ENCODE data around the gene CCRL2.
"Not testable (repeated sequence)": the region's sequence is repeated elsewhere in the genome, so short reads cannot be mapped to it uniquely, and the experiment has no call there.

The CCRL2 gene

GRCh38 chr3:46427916-46428833 is 21.1 kb downstream of the CCRL2 start:
- no peak for DNase-seq (ENCODE audit: low read depth, low spot score)

- DNase-seq (ENCODE audit: low read depth, low spot score) = peak; percentile 10
Measured at GRCh38 chr3:46429250-46429649, 22.2 kb downstream of the CCRL2 start.

GRCh38 chr3:46429671-46430070 is 22.6 kb downstream of the CCRL2 start:
- no peak for DNase-seq (ENCODE audit: low read depth, low spot score)

- DNase-seq (ENCODE audit: low read depth, low spot score) = not testable (repeated sequence)
Measured at GRCh38 chr3:46430879-46431278, 23.8 kb downstream of the CCRL2 start.

- not testable (repeated sequence) for DNase-seq (ENCODE audit: low read depth, low spot score)
Measured at GRCh38 chr3:46431905-46432304, 24.8 kb downstream of the CCRL2 start.

- not testable (repeated sequence) for DNase-seq (ENCODE audit: low read depth, low spot score)
Measured at GRCh38 chr3:46433118-46433517, 26.1 kb downstream of the CCRL2 start.

- DNase-seq (ENCODE audit: low read depth, low spot score) = no peak
Measured at GRCh38 chr3:46433841-46434240, 26.8 kb downstream of the CCRL2 start.

- no peak for DNase-seq (ENCODE audit: low read depth, low spot score)
Measured at GRCh38 chr3:46435081-46435726, 28.1 kb downstream of the CCRL2 start.

- no peak for DNase-seq (ENCODE audit: low read depth, low spot score)
Measured at GRCh38 chr3:46438831-46439230, 31.8 kb downstream of the CCRL2 start.

- DNase-seq (ENCODE audit: low read depth, low spot score) = no peak
Measured at GRCh38 chr3:46440531-46441294, 33.7 kb downstream of the CCRL2 start.

- DNase-seq (ENCODE audit: low read depth, low spot score) = no peak
Measured at GRCh38 chr3:46442576-46443530, 35.8 kb downstream of the CCRL2 start.

- no peak for DNase-seq (ENCODE audit: low read depth, low spot score)
Measured at GRCh38 chr3:46447228-46447985, 40.3 kb downstream of the CCRL2 start.

- DNase-seq (ENCODE audit: low read depth, low spot score) = no peak
Measured at GRCh38 chr3:46448721-46449120, 41.7 kb downstream of the CCRL2 start.

GRCh38 chr3:46449755-46450552 is 42.9 kb downstream of the CCRL2 start:
- DNase-seq (ENCODE audit: low read depth, low spot score) = no peak

GRCh38 chr3:46453526-46454208 is 46.6 kb downstream of the CCRL2 start:
- DNase-seq (ENCODE audit: low read depth, low spot score) = no peak

- DNase-seq (ENCODE audit: low read depth, low spot score) = no peak
Measured at GRCh38 chr3:46454209-46454595, 47.1 kb downstream of the CCRL2 start.

GRCh38 chr3:46454606-46455005 is 47.5 kb downstream of the CCRL2 start:
- DNase-seq (ENCODE audit: low read depth, low spot score) = no peak

GRCh38 chr3:46455231-46456115 is 48.4 kb downstream of the CCRL2 start:
- DNase-seq (ENCODE audit: low read depth, low spot score) = no peak

Measured in ELF-1 (cell line).